ENCODE results near the gene DNAH8. TPM values are rescaled to one million over a fixed set of nuclear protein-coding genes. Genes with fewer than 3 reads are reported as not detected.

DNAH8 gene
- total RNA-seq, 2 experiments from 2014 or later: 0.04 TPM

DNA sequence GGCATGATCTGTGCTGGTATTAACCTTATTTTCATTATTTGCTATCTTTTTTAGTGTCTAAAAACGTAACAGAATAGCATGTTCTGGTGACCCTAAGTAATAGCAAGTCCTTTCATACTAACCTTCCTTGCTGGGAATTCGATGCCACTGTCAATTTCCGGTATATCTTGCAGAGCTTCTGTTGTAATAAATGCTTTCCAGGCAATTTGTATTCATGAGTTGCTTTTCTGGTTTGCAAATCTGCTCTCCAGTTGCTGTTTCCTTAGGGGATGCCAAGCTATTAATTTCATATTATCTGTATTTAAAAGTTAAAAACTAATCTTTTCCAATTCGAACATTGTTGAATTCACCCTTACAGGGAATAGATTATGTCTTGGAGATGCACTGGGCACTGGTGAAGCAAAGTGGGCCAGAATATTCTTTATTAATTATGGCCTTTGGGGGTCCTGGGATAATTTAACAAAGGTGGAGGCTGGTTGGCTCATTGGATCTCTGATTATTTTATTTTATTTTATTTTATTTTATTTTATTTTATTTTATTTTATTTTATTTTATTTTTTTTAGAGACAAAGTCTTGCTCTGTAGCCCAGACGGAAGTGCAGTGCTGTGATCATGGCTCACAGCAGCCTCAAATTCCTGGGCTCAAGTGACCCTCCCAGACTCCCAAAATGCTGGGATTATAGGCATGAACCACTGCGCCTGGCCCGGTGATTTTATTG is 209.8 kb downstream of the DNAH8 start:
- POLR2A ChIA-PET: no interaction called here
- CTCF ChIA-PET: no interaction called here

GRCh38 chr6:38929560-38929959 is 214.4 kb downstream of the DNAH8 start:
- POLR2A ChIA-PET: no interaction called here

GRCh38 chr6:38933426-38933825 is 218.3 kb downstream of the DNAH8 start:
- POLR2A ChIA-PET: no interaction called here

More at GRCh38 chr6:38929560-38929959, 214.4 kb downstream of the DNAH8 start:
- CTCF ChIA-PET: interaction anchor here (0.6 to 1.3 kb wide), 2 partner anchors 57 to 1996 kb away, joined by 3 to 4 read pairs; no protein-coding TSS in a partner anchor

GRCh38 chr6:38935051-38935450 is 219.9 kb downstream of the DNAH8 start:
- CTCF ChIA-PET: no interaction called here
- POLR2A ChIA-PET: no interaction called here

More at GRCh38 chr6:38933426-38933825, 218.3 kb downstream of the DNAH8 start:
- CTCF ChIA-PET: interaction anchor here (1.0 to 1.4 kb wide), 2 partner anchors 61 to 62 kb away, joined by 3 read pairs; no protein-coding TSS in a partner anchor

GRCh38 chr6:38937839-38938613 is 222.9 kb downstream of the DNAH8 start:
- ChIA-PET CTCF (no interaction called here), POLR2A (no interaction called here)

- ChIA-PET CTCF (no interaction called here), POLR2A (no interaction called here)
Measured at GRCh38 chr6:38938741-38939140, 223.6 kb downstream of the DNAH8 start.

- CTCF ChIA-PET: no interaction called here
- POLR2A ChIA-PET: no interaction called here
Measured at GRCh38 chr6:38942442-38942841, 227.3 kb downstream of the DNAH8 start.

- CTCF ChIA-PET: no interaction called here
- POLR2A ChIA-PET: no interaction called here
Measured at GRCh38 chr6:38942965-38943364, 227.9 kb downstream of the DNAH8 start.

GRCh38 chr6:38943964-38944363 is 228.9 kb downstream of the DNAH8 start:
- ChIA-PET CTCF (no interaction called here), POLR2A (no interaction called here)

DNA sequence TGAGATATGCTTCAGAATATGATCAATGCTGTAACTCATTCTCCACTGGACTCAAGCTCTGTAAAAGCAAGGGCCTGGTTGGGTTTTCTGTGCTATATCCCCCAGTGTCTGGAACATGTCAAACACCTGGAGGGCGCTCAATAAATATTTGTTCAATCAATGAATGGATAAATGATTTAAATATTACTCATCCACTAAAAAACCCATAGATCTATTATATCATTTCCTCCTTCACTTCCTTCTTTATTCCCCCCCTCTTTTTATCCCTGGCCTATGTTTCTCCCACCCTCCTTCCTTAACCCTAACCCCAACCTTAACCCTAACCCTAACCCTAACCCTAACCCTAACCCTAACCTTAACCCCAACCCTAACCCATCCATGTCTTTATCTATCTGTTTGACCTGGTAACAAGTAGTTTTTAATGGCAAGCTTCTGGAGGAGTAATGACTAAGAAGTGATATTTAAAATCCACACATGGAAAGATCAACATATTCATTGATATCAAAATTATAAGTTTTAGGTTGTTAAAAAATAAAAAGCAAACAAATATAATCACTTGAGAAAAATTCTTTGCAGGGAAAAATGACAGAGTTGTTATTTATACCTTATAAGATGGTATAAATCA is 229.7 kb downstream of the DNAH8 start:
- POLR2A ChIA-PET: no interaction called here
- CTCF ChIA-PET: no interaction called here

DNA sequence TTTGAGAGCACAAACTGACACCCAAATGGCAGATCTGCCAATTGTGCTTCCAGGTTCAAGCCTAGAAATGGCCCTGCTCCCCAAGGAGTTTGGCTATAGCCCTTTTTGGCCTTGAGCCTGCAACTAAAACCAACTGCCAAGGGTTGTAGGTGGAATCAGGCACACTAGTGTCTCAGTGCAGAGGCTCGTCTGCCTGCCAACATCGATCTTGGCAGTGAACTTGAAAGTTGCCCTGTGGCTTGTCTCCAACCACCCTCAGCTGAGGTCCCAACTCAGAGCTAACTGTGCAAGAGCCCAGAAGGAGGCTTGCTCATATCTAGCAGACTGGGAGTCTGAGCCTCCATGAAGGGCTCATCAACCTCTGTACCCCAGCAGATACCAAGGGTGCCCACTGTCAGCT is 240.8 kb downstream of the DNAH8 start:
- CTCF ChIA-PET: no interaction called here
- POLR2A ChIA-PET: no interaction called here

DNA sequence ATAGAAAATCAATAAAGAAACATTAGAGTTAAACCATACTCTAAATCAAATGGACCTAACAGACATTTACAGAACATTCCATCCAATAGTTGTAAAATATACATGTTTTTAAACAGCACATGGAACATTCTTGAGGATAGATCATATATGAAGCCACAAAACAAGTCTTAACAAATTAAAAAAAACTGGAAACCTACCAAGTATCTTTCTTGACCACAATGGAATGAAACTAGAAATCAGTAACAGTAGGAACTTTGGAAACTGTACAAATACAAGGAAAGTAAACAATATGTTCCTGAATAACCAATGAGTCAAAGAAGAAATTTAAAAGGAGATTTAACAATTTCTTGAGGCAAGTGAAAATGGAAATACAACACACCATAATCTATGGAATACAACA is 242.3 kb downstream of the DNAH8 start:
- ChIA-PET CTCF (no interaction called here), POLR2A (no interaction called here)

- ChIA-PET CTCF (no interaction called here), POLR2A (no interaction called here)
Measured at GRCh38 chr6:38959138-38959537, 244.0 kb downstream of the DNAH8 start.

DNA sequence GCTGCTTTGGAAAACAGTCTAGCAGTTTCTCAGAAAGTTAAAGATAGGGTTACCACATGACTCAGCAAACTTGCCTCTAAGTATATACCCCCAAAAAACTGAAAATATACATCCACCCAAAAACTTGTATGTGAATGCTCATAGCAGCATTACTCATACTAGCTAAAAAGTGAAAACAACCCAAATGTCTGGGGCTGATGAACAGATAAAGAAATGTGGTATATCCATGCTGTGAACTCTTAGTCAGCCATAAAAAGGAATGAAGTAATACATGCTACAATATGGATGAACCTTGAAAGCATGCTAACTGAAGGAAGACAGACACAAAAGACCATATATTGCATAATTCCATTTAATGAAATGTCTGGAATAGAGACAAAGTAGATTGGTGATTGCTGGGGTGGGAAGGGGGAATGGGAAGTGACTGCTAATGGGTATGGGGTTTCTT is 253.6 kb downstream of the DNAH8 start:
- CTCF ChIA-PET: no interaction called here
- POLR2A ChIA-PET: no interaction called here

DNA sequence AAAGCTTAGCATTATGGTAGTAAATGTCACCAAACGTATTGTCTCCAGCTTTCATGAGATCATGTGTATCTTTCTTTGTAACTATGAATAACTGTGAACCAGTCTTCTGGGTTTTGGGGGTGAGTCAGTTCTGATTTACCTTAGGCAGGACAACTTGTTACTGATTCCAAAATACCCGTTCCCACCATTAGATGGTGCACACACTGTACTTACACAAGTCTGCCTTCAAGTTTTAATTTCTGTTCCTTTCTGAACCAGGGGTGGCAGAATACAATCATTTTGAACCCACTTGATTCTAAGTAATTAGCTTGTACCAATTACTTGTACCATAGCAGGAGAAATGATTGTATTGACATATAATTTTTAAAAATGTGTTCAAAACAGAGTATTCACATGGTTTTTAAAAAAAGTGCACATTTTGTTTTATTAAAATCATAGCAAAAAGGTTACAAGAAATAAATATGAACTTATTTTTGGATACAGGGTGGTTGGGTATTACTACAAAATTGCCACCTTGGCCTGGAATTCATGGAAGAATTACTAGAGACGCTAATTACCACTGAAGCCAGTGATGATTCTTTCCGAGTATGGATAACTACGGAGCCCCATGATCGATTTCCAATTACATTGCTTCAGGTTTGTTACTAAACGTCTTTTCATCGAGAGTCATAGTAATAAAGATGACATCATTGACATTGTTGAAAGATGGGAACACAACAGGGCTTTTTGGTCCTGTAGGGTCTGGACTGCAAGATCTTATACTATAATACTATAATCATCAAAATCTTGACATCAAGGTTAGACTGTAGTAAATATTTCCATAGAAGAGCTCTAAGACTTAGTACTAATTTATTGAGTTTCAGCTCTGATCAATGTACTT is 258.3 kb downstream of the DNAH8 start:
- ChIA-PET CTCF (interaction anchor here (1.4 to 1.5 kb wide), 2 partner anchors 101 to 330 kb away, joined by 5 to 8 read pairs; no protein-coding TSS in a partner anchor), POLR2A (no interaction called here)

DNA sequence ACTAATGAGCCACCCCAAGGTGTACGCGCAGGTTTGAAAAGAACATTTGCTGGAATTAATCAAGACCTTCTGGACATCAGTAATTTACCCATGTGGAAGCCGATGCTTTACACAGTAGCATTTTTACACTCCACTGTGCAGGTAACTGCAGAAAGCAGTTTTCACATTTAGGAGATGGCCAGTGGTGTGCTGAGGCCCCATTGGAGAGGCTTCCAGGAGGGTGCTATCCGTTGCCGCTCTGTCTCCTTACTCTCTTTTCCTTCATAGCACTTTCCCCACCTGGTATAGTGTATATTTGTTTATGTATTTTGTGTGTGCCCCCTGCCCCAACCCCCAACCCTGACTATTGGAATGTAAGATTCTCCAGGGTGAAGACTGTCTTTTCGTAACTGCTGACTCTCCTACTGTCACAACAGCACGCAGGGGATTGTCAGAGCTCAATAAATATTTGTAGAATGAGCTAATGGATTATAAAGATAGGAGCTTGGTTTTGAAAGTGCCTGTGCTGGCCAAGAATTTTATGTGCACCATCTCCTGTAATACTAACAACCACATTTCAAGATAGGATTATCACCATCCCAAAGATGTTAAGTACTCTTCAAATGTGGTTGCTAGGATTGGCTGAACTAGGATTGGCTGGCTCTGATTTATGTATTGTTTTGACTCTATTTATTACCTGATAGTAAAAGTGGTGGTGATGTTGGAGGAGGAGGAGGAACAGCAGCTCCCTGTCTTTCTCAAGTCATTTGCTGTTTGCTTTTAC is 259.5 kb downstream of the DNAH8 start:
- ChIA-PET POLR2A (no interaction called here), CTCF (no interaction called here)

DNA sequence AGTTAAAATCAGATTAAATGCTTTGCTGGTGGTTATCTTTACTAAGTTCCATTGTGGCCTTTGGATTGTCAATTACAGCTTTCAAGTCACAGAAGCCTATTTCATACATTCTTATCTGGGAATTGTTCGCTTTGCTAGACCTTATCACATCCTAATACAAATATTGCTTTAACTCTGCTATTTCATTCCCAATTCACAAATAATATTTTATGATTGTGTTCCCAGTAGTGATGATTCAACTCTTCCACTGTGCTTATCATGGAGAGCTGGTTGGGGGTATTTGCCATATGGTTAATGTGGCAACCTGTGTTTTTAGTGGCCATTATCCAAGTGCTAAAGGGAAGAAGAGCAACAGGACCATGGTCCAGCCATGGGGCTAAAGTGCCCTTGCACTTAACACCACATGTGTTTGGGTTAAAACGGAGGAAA is 260.5 kb downstream of the DNAH8 start:
- CTCF ChIA-PET: no interaction called here
- POLR2A ChIA-PET: no interaction called here

DNA sequence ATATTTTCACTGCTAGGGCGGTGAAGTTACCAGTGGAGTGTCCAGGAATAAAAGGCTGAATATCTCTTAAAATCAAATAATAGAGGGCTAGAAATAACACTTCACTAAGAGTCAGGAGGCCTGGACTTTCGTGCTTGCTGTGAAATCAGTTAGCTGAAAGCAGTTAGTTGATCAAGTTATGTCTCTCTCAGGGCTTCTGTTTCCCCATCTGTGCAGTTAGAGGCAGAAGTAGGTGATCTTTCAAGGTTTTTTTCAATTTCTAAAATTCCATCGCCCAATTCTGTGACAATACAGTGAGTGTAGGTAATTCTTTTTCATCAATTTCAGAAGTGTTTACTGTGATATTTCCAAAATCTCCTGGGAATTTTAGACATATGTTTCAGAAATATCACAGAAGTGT is 260.9 kb downstream of the DNAH8 start:
- ChIA-PET CTCF (no interaction called here), POLR2A (no interaction called here)

GRCh38 chr6:38976801-38977500 is 261.8 kb downstream of the DNAH8 start:
- ChIA-PET CTCF (no interaction called here), POLR2A (no interaction called here)

Data from activated CD8-positive, alpha-beta memory T cell treated with anti-CD3 and anti-CD28 coated beads for 36 hours (primary cell).